Measurements from ENCODE around the gene SCNN1A. TPM values are rescaled to one million over a fixed set of nuclear protein-coding genes. Genes with fewer than 3 reads are reported as not detected.

Gene SCNN1A
- total RNA-seq, 1 experiment from 2014 or later: 111 TPM

DNA sequence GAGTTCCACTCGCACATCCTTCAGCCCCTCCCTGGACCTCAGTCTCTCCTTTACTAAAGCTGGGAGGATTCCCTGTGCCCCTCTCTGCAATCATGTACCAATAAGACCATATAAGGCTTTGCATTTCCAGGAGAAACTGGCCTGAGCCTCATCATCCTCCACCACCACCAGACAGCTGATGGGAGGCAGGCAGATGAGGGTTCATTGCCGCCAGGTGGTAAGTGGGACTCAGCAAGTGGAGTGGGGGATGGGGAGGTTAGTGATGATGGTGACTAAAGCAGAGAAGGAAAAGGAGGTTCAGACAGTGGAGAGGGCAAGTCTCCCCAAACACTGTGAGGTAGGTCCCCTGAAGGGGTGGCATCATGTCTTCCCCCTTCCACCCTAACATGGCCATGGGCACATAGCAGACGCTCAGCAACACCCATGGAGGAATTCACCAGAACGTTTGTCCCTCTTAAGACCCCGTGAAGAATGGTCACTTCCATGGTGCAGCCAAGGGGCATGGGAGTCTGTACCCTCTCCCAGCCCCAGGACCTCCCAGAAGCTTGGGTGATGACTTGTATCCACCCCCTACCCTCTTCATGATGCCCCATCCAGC, 29.0 kb downstream of the SCNN1A start:
- H3K36me3 Mint-ChIP-seq (ENCODE audit: insufficient read depth in 1 of 3, low read depth in 3 of 3): peaks cover 13 to 34% (median 33%) of the 10 kb centered on the region in 3 experiments; a peak in 6 of 7 replicates
- no peak overlapping the region for H3K4me3 Mint-ChIP-seq
- Histone ChIP-seq H2BK5ac (ENCODE audit: insufficient read length, low read length) (no peak overlapping the region), H4K8ac (replicated peaks; ENCODE audit: insufficient read length, low read depth, low read length) (no peak overlapping the region), H3K18ac (ENCODE audit: insufficient read length, low read depth, low read length) (no peak overlapping the region), H3K79me2 (ENCODE audit: insufficient read depth, low read length) (peaks cover under 1% of the 10 kb centered on the region; the same call in 1 of the 2 replicates), H3T11ph (ENCODE audit: low read length) (no peak overlapping the region), H2AFZ (ENCODE audit: low read length) (no peak overlapping the region), H4K91ac (ENCODE audit: insufficient read length, low read depth, low read length) (no peak overlapping the region), H3K27me3 (ENCODE audit: insufficient read depth, low read length) (no peaks in the 10 kb centered on the region), H3K23me2 (ENCODE audit: insufficient read length, low read depth, low read length, poor library complexity, severe bottlenecking) (peaks cover 5% of the 10 kb centered on the region), H3K27ac (ENCODE audit: insufficient read length, low read depth, low read length) (no peak overlapping the region), H3K23ac (ENCODE audit: insufficient read length, low read depth, low read length) (no peak overlapping the region), H2BK20ac (ENCODE audit: low read depth, low read length, poor library complexity, severe bottlenecking) (no peak overlapping the region), H4K20me1 (ENCODE audit: control insufficient read depth, insufficient read depth, insufficient read length) (no peaks in the 10 kb centered on the region), H3K9me3 (ENCODE audit: control insufficient read depth, low read depth, low read length) (no peaks in the 10 kb centered on the region), H2BK15ac (ENCODE audit: low read depth, low read length) (no peak overlapping the region), H3K79me1 (ENCODE audit: insufficient read depth, low read depth, low read length, poor library complexity, severe bottlenecking) (no peaks in the 10 kb centered on the region), H3K9ac (ENCODE audit: extremely low read depth, insufficient read length, low read length) (no peak overlapping the region), H2AK5ac (ENCODE audit: insufficient read length, low read length) (no peak overlapping the region), H2BK12ac (ENCODE audit: insufficient read length, low read depth, low read length) (no peak overlapping the region), H4K5ac (ENCODE audit: insufficient read length, low read depth, low read length) (no peak overlapping the region), H3K4ac (ENCODE audit: low read depth, low read length) (no peak overlapping the region), H3K4me1 (ENCODE audit: insufficient read depth, low read length) (peaks cover 3% of the 10 kb centered on the region; the same call in 1 of the 2 replicates), H2BK120ac (ENCODE audit: low read depth, low read length, poor library complexity, severe bottlenecking) (no peak overlapping the region), H3K14ac (ENCODE audit: insufficient read depth, low read length) (no peak overlapping the region), H3K56ac (ENCODE audit: insufficient read length, low read depth, low read length) (no peak overlapping the region), H3K4me2 (ENCODE audit: insufficient read depth, insufficient read length, low read length) (no peak overlapping the region)
- no peak for DNase-seq
- TF ChIP-seq, protein P1, sequence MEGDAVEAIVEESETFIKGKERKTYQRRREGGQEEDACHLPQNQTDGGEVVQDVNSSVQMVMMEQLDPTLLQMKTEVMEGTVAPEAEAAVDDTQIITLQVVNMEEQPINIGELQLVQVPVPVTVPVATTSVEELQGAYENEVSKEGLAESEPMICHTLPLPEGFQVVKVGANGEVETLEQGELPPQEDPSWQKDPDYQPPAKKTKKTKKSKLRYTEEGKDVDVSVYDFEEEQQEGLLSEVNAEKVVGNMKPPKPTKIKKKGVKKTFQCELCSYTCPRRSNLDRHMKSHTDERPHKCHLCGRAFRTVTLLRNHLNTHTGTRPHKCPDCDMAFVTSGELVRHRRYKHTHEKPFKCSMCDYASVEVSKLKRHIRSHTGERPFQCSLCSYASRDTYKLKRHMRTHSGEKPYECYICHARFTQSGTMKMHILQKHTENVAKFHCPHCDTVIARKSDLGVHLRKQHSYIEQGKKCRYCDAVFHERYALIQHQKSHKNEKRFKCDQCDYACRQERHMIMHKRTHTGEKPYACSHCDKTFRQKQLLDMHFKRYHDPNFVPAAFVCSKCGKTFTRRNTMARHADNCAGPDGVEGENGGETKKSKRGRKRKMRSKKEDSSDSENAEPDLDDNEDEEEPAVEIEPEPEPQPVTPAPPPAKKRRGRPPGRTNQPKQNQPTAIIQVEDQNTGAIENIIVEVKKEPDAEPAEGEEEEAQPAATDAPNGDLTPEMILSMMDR (conservative IDR thresholded peaks at IDR 0.05): no peak
- H3K9me3 Mint-ChIP-seq: no peaks in the 10 kb centered on the region
- no peaks in the 10 kb centered on the region; the same call in 1 of the 2 replicates for H3K27me3 Mint-ChIP-seq (ENCODE audit: low read depth)
- WGBS (ENCODE audit: extremely low coverage, insufficient read length, low lambda C conversion rate): no CpG with 5 or more reads among the region's 5 CpGs
- H3K4me1 Mint-ChIP-seq: peaks cover 24 to 28% of the 10 kb centered on the region in 2 experiments
- peak overlapping the region in 1 of 3 experiments; percentile 83; a peak in 1 of 7 replicates for H3K27ac Mint-ChIP-seq

Measured in H9 (cell line).